ENCODE data around the gene ATAT1. TPM values are rescaled to one million over a fixed set of nuclear protein-coding genes. Genes with fewer than 3 reads are reported as not detected.

ATAT1 gene
- total RNA-seq, 1 donor: 4.7 TPM

DNA sequence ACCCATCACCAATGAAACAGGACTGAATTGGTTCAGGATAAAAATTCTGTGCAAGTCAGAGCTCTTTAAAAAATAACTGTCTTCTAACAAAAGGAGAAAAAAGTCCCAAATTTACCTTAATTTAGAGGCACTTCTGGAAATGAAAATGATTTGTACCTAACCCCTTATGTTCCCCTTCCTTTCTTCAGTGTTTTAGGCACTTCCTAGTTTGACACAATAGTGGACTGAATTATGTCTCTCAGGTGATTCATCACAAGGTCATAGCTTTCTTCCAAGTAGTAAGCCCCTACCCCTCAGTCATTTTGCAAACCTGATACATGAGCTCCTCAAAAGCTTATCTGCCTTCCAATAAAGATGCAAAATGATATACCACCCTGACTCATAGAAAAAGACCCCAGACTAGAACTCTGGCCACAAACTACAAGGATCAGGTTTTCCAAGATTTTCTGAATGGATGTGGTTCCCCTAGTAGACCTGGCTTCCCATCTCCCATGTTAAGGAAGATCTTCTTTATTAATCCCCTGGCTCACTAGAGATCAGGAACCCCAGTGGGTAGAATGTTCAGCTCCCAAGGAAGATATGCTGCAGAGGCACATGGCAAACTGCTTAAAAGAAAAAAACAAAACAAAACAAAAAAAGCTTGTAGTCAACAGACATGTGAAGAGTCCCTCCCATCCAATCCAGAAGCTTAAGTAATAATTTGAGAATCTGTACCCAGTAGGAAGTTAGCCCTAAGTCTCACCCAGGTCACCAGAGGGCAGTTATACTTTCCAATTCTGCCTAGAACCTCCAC, 13.2 kb upstream of the ATAT1 start:
- TF ChIP-seq, protein P1, sequence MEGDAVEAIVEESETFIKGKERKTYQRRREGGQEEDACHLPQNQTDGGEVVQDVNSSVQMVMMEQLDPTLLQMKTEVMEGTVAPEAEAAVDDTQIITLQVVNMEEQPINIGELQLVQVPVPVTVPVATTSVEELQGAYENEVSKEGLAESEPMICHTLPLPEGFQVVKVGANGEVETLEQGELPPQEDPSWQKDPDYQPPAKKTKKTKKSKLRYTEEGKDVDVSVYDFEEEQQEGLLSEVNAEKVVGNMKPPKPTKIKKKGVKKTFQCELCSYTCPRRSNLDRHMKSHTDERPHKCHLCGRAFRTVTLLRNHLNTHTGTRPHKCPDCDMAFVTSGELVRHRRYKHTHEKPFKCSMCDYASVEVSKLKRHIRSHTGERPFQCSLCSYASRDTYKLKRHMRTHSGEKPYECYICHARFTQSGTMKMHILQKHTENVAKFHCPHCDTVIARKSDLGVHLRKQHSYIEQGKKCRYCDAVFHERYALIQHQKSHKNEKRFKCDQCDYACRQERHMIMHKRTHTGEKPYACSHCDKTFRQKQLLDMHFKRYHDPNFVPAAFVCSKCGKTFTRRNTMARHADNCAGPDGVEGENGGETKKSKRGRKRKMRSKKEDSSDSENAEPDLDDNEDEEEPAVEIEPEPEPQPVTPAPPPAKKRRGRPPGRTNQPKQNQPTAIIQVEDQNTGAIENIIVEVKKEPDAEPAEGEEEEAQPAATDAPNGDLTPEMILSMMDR (IDR thresholded peaks at IDR 0.05; ENCODE audit: extremely low read depth, low read depth, low read length): no peak
- Histone ChIP-seq H3K27me3 (ENCODE audit: insufficient read depth, low read length) (no peaks in the 10 kb centered on the region), H3K9me3 (ENCODE audit: low read depth, low read length) (no peaks in the 10 kb centered on the region), H3K4me3 (ENCODE audit: insufficient read depth, low read length) (no peak overlapping the region), H3K27ac (ENCODE audit: low read depth, low read length) (peak overlapping the region; percentile 99), H3K36me3 (ENCODE audit: insufficient read depth, low read length) (peaks cover 45% of the 10 kb centered on the region), H3K4me2 (ENCODE audit: insufficient read depth, low read length) (peak overlapping the region; percentile 86), H3K4me1 (ENCODE audit: insufficient read depth, low read length) (peaks cover 57% of the 10 kb centered on the region), H4K20me1 (ENCODE audit: insufficient read depth, low read length) (peaks cover 45% of the 10 kb centered on the region), H2AFZ (ENCODE audit: low read length) (no peak overlapping the region), H3K79me2 (ENCODE audit: insufficient read depth, low read length) (peaks cover 53% of the 10 kb centered on the region)
- peak; percentile 60 for DNase-seq (ENCODE audit: insufficient read length, low spot score, missing footprints)

DNA sequence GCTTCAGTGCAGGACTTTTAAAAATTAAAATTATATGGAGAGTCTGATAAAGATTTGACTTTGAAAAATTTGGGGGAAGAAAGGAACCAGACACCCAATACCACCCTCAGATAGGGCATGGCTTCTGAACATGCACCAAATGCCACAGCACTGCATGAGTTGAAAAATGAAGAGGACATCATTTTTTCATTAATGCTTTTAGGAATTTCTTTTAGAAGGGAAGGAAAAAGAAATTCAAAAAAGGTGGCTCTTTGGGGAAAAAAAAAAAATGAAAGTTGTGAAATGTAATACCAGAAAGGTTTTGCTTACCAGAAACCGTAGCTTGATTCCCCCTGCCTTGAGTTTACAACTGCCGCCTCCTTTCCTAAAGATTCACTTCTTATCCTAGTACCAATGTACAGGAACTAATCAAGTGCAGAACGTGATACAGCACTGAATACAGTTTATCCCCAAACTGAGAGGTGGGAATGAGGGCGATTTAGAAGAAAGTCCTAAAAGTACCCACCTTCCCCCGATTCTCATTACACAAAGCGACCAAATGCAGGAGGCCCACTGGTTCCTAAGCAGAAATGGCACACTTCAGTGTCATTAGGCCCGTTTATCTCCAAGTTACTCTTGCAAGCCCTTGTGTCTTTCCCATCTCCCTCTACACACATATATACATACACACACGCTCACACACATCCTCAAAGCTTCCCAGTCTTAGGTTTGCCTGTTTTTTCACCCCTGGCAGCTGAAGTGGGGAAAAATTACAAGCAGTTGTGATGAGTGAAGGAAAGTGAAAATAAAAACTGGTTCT, 12.4 kb upstream of the ATAT1 start:
- TF ChIP-seq, protein P1 (IDR thresholded peaks at IDR 0.05; ENCODE audit: extremely low read depth, low read depth, low read length): no peak
- no peak for DNase-seq (ENCODE audit: insufficient read length, low spot score, missing footprints)
- no peak overlapping the region for H2AFZ ChIP-seq (ENCODE audit: low read length)
- peak overlapping the region; percentile 86 for H3K4me2 ChIP-seq (ENCODE audit: insufficient read depth, low read length)
- H3K4me1 ChIP-seq (ENCODE audit: insufficient read depth, low read length): peaks cover 61% of the 10 kb centered on the region
- peaks cover 40% of the 10 kb centered on the region for H3K36me3 ChIP-seq (ENCODE audit: insufficient read depth, low read length)
- H3K4me3 ChIP-seq (ENCODE audit: insufficient read depth, low read length): peak overlapping the region; percentile 95
- H3K27ac ChIP-seq (ENCODE audit: low read depth, low read length): peak overlapping the region; percentile 99
- peaks cover 39% of the 10 kb centered on the region for H4K20me1 ChIP-seq (ENCODE audit: insufficient read depth, low read length)
- H3K9me3 ChIP-seq (ENCODE audit: low read depth, low read length): no peaks in the 10 kb centered on the region
- no peaks in the 10 kb centered on the region for H3K27me3 ChIP-seq (ENCODE audit: insufficient read depth, low read length)
- peaks cover 54% of the 10 kb centered on the region for H3K79me2 ChIP-seq (ENCODE audit: insufficient read depth, low read length)

DNA sequence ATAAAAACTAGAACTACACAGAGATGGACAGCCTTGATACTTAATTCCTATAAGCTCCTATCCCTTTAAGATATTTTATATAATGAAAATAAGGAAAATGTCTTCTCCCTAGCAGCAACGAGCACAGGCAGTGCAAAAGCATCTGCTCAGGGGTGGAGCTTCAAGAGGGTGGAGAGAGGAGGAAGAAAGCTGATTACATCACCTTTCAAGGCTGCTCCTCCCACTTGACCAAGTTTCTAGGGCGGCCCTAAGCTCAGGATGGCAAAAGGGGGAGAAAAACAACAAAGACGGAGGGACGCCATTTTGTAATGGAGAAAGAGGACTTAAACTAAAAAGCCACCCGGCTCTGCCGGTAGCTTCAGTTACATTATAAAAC, 11.8 kb upstream of the ATAT1 start:
- Histone ChIP-seq H3K79me2 (ENCODE audit: insufficient read depth, low read length) (peaks cover 54% of the 10 kb centered on the region), H3K4me2 (ENCODE audit: insufficient read depth, low read length) (peak overlapping the region; percentile 86), H3K9me3 (ENCODE audit: low read depth, low read length) (no peaks in the 10 kb centered on the region), H2AFZ (ENCODE audit: low read length) (no peak overlapping the region), H3K36me3 (ENCODE audit: insufficient read depth, low read length) (peaks cover 40% of the 10 kb centered on the region), H3K4me3 (ENCODE audit: insufficient read depth, low read length) (peak overlapping the region; percentile 95), H3K27ac (ENCODE audit: low read depth, low read length) (peak overlapping the region; percentile 99), H3K27me3 (ENCODE audit: insufficient read depth, low read length) (no peaks in the 10 kb centered on the region), H3K4me1 (ENCODE audit: insufficient read depth, low read length) (peaks cover 59% of the 10 kb centered on the region), H4K20me1 (ENCODE audit: insufficient read depth, low read length) (peaks cover 36% of the 10 kb centered on the region)
- TF ChIP-seq, protein P1 (IDR thresholded peaks at IDR 0.05; ENCODE audit: extremely low read depth, low read depth, low read length): no peak
- peak; percentile 69 for DNase-seq (ENCODE audit: insufficient read length, low spot score, missing footprints)
